HG03025 (cell line): ENCODE results near the gene CUL9.

Experiments used
- ATAC-seq: cut with Tn5 transposase; IDR thresholded peaks from one replicate; pipeline ENCODE4 v1.9.1; 2021; ENCODE audit warnings: mild to moderate bottlenecking, moderate library complexity; ENCODE audit not compliant: unreplicated experiment, low FRiP score

Gene CUL9

DNA sequence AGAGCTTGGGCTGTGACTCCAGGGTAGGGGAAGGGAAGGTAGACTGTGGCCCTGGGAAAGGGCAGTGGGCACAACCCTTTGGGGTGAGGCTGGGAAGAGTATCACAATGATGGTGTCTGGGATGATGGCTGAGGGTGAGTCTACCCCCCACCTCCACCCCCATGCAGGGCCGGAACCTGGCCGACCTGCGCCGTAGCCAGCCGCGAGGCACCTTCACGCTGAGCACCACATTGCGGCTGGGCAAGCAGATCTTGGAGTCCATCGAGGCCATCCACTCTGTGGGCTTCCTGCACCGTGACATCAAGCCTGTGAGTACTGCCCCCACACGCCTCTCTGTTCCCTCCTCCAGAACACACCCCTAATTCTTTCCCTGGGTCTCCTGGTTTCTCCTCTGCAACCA, 71.4 kb downstream of the CUL9 start:
- no peak for ATAC-seq

DNA sequence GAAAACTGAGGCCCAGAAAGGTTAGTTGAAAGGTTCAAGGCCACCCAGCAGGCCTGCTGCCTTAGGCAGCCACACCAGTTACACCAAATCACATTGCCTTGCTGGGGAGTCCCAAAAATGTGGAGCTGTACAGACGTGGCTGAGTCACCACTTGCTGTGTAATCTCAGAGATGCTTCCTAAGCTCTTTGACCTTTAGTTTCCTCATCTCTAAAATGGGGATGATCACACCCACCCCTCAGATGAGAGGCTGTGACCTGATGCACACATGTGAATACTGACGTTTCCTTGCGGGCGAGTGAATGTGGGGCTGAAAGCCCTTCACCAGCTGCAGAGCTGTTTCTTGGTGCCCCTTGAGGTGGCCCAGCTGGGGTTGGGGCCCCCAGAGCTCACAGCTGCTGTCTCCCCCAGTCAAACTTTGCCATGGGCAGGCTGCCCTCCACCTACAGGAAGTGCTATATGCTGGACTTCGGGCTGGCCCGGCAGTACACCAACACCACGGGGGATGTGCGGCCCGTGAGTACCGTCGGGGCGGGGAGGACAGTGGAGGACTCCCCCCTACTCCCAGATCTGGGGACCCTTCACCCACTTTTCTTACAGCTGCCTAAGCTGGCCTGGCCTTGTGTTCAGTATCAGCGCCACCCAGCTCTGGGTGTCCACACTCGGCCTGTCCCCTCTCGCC, 72.3 kb downstream of the CUL9 start:
- ATAC-seq: no peak

DNA sequence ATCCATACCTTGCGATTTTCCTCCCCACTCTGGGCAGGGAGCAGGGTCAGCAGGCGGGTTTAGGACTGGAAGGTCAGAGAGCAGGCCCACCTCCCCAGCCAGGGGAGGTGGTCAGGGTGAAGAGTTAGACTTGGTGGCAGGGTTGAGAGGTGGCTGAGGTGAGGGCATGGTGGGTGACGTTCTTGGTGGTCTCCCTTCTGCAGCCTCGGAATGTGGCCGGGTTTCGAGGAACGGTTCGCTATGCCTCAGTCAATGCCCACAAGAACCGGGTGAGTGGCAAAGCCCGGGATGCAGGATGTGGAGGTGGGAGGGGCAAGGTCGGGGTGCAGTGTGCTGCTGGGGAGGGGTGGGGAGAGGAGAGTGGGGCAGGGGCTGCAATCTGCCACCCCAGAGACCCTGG, 72.8 kb downstream of the CUL9 start:
- no peak for ATAC-seq

DNA sequence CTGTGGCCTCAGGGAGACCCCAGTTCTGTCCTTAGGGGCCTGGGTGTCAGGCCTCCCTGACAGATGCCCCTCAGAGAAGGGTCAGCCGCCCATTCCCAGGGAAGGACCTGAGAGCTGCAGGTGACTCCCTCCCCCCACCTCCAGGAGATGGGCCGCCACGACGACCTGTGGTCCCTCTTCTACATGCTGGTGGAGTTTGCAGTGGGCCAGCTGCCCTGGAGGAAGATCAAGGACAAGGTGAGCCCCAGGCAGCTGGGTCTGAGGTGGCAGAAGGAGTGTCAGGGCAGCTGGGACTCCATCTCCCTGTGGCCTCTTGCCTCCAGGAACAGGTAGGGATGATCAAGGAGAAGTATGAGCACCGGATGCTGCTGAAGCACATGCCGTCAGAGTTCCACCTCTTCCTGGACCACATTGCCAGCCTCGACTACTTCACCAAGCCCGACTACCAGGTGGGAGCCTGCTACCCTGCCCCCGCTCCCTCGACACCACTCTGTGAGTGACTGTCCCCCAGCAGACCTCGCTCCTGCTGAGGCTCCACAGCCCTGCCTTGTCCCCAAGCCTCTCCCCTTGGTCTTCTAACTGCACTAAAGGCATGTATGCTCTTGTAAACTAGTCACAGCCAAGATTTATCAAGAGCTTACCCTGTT, 73.5 kb downstream of the CUL9 start:
- ATAC-seq: no peak

DNA sequence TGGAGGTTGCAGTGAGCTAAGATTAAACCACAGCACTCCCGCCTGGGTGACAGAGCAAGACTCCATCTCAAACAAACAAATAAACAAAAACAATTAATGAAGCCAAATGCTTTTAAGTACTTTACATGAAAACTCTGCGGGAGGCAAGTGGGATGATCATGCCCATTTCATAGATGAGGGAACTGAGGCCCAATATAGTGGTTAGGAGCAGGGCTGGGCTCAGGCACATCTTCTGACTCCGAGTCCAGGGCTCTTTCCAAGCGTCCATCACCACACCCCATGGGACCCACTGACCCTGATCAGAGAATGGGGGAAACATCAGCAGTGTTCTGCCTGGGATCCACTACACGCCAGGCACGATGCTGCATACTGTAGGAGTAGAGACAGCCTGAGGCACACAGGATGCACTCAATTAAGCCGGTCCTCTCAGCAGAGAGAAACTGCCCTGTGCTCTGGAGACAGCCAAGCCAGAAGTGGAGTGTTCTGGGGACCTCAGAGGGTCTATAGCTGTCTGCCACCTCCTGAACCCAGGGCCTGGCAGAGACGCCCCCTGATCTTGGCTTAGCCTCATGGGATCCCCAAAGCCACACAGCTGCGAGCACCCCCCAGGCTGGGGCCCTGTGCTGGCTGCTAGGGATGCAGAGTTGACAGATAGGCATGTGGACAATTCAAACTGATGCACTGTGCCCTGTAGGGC, 74.8 kb downstream of the CUL9 start:
- no peak for ATAC-seq

DNA sequence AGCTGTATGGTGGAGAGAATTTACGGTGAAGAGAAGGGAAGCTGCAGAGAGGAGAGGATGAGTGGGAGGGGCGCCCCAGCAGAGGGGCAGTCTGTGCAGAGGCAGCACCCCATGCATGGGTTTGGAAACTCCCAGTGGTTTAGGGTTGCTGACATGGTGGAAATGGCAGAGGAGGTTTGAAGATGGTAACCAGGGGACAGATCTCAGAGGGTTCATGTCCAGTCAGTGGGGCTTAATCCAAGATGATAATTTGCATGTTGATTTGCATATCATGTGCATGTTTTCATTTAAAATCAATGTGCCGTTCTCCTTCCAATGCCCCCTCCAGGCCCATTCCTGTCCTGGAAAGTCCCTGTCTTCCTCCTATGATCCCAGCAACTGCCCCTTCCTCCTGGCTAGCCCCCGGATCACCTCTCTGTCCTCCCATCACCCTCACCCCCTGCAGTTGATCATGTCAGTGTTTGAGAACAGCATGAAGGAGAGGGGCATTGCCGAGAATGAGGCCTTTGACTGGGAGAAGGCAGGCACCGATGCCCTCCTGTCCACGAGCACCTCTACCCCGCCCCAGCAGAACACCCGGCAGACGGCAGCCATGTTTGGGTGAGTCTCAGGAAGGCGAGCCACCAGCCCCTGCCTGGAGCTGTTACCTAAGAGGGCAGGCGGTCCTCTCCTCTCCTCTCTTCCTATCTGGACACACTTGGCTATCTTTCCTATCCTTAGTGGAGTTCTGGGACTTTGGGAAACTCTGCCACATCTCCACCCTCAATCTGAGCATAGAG, 75.6 kb downstream of the CUL9 start:
- no peak for ATAC-seq

DNA sequence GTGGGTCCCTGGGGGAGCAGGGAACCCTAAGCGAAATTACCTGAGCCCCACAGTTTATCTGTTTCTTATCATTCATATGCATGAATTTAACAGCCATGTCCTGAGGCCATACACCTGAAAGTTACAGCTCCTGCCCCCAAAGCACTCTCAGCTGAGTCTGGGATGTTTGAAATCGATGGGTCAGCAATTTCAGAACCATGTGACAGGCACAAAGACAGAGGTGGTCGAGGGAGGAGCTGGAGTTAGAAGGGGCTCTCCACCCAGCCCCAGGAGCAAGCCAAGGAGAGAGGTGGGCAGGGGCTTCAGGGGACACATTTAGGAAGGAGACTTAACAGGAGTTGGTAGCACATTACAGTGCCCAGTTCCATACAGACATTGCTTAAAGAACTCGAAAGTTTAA, 76.2 kb downstream of the CUL9 start:
- no peak for ATAC-seq

DNA sequence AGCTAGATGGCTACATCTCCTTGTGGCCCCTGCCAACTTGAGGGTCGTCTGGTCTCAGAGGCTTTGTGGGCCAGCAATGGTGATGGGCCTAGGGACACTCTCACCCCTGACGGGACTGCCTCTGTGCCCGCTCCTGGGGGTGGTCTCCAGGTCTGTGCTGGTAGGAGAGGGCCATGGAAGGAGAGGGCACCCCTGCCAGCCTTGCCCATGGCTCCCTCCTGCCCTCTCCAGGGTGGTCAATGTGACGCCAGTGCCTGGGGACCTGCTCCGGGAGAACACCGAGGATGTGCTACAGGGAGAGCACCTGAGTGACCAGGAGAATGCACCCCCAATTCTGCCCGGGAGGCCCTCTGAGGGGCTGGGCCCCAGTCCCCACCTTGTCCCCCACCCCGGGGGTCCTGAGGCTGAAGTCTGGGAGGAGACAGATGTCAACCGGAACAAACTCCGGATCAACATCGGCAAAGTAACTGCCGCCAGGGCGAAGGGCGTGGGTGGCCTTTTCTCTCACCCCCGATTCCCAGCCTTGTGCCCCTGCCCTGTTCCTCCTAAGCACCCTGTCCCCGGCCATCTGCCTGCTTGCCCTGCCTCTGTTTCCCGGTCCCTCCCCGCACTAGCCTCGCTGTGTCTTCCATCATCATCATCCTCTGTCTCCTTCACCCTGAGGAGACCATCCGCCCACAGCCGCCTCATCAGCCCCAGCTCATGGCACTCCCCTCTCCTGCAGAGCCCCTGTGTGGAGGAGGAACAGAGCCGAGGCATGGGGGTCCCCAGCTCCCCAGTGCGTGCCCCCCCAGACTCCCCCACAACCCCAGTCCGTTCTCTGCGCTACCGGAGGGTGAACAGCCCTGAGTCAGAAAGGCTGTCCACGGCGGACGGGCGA, 77.1 kb downstream of the CUL9 start:
- ATAC-seq: no peak

DNA sequence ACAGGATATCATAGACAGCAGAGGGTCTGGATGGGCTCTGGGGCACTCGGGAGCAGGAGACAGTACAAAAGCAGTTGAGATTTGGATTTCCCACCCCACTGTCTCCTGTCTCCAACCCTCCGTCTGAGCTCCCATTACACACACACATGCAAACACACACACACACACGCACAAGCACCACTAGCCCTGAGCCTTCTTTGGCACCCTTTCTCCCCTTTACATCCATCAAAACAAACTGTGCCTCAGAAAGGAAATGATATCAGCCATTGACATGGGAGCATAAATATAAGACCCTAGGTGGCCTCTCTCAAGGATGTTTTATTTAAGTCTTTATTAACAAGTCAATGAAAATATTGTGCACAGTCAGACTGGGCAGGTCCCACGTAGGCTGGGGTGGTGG, 78.8 kb downstream of the CUL9 start:
- ATAC-seq: no peak

DNA sequence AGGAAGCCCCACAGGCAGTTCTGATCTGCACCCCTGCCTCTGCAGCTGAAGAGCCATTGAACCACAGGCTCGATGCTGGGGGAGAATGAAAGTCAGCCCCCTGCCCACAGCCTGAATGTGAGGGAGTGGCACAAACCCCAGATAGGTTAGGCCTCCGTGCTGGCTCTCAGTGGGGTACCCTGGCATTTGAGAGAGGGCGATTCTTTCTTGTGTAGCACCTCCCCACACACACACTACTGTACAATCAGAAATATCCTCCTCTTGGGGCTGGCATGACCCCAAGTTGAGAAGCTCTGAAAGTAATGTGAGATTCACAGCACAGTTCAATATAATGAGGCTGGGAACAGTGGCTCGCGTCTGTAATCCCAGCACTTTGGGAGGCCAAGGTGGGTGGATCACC, 79.2 kb downstream of the CUL9 start:
- ATAC-seq: no peak

DNA sequence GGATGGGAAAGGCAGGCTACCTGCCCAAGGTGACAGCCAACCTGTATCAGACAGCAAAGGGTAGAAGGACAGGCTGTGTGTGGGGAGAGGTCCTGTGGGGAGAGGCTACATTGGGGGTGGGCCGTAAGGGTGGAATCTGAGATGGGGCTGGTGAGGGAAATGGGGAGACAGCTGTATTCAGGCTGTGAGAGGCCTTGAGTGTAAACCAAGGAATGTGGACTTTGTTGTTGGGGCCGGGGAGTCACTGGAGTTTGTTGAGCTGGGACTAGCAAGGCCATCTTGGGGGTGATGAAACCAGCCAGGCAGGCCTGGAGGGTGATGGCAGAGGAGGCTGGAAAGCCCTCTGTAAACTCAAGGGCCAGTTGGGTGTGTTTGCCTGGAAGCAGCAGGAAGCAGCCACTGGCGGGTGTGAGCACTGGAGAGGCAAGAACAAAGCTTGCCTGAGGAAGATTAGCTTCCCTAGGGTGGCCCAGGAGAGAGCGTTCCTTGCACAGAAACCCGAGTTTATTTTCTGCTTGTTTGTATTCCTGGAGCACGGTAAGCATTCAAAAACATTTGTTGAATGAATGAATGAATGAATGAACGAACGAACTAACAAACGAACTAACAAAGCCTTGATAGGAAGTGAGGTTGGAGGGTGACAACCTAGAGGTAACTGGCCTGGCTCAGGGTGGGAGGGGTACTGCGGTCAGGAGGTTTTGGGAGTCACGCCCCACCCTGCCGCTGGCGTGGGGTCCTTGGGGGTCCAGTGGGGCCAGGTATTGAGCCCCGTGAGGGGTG, 80.2 kb downstream of the CUL9 start:
- no peak for ATAC-seq

DNA sequence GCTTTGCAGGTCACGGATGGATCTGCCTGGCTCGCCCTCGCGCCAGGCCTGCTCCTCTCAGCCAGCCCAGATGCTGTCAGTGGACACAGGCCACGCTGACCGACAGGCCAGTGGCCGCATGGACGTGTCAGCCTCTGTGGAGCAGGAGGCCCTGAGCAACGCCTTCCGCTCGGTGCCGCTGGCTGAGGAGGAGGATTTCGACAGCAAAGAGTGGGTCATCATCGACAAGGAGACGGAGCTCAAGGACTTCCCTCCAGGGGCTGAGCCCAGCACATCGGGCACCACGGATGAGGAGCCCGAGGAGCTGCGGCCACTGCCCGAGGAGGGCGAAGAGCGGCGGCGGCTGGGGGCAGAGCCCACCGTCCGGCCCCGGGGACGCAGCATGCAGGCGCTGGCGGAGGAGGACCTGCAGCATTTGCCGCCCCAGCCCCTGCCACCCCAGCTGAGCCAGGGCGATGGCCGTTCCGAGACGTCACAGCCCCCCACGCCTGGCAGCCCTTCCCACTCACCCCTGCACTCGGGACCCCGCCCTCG, 80.9 kb downstream of the CUL9 start:
- ATAC-seq: no peak

DNA sequence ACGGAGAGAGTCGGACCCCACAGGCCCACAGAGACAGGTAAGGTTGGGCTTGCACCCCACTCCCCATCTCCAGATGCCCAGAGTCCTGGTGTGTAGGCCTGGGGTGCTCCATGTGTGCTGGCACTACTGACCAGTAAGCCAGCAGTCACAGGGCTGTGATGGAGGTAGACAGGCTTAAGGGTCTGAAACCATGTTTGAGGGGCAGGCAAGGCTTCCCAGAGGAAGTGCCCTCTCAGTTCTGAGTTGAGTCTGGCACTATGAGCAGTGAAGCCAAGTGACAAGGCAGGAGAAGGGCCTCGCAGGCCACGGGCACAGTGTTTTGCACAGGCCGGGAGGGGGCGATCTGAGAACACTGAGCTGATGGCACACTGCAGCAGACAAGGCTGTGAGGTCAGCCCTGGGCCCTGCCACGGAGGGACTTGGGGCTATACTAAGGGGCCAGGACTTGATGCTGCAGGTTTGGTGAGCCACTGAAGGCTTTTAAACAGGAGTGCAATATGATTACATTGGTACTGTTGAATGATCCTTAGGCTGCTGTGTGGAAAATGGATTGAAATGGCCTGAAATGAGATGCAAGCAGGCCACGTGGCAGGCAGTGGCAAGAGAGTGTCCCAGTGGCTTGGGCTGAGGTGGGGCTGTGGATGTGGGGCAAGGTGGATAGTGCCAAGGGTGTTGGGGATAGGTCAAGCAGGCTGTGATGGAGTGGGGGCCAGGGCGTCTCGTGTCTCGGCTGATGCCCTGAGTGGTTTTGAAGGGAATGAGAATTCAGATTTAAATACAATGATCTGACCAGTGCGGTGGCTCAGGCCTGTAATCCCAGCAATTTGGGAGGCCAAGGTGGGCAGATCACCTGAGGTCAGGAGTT, 81.5 kb downstream of the CUL9 start:
- ATAC-seq: no peak

DNA sequence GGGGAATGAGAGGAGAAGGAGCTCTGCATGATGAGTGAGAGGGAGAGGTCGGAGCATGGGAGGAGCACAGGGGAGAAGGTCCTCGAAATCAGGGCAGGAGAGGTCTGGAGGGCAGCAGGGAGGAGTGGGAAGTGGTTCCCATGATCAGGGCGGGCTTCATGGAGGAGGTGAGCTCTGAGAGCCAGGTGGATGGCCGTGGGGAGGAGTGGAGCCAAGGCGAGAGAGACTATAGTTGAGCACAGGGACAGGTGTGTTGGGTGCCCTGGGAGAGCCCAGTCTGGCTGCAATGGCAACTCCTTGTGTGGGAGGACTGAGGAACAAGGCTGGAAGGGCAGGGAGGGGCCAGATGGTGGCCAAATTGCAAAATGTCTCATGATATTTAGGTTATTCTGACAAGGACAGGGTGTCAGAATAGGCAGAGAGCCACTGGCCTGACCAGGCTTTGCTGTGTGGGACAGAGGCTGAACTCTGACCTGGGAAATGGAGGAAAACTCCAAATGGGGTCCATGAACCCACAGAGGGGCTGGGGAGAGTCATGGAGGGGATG, 82.7 kb downstream of the CUL9 start:
- no peak for ATAC-seq

DNA sequence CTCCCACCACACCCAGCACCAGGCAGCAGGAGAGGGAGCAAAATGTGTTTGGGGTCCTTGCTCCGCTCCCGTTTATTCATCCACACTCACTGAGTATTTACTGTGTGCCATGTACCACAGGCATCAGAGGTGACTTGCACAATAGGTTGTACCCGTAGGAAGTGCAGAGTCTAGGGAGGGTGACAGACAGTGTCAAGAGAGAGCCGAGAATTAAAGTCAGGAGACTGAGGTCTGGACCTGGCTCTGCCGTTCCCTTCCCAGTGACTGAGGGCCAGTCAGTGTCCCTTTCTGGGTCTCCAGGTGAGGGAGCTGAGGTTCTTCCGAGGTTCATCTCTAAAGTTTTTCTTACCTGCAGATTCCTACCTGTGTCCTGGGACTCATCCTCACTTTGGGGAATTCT, 83.6 kb downstream of the CUL9 start:
- no peak for ATAC-seq

DNA sequence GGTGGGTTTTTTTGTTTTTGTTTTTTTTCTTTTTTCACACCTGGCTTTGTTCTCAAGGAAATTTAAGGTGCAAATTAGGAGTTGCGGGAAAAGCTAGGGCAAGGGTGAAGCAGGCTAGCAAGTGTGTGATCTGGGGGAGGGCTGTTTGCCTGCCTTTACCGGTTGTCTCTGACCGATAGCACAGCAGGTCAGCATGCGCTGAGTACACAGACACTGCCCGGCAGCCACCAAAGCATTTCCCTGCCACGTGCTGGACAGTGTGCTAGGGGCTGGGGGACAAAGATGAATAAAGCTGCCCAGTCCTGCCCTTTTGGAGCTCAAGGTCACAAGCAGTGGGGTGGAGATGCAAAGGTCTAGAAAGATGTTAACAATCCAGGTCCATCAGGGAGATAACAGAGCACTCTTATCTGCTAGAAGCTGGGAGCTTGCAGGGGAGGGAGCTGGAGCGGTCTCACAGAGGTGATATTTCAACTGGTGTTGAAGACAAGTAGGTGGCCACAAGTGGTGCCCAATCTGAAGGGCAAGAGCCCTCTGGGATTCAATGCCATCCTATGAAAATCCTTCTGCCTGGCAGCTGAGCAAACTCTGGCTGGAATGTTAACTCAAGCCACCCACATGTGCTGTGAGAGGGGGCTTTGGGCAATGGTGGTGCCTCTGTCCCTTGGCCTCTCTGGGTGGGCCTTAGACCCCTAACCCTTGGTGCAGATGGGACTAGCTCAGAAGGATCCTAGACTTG, 85.8 kb downstream of the CUL9 start:
- no peak for ATAC-seq

DNA sequence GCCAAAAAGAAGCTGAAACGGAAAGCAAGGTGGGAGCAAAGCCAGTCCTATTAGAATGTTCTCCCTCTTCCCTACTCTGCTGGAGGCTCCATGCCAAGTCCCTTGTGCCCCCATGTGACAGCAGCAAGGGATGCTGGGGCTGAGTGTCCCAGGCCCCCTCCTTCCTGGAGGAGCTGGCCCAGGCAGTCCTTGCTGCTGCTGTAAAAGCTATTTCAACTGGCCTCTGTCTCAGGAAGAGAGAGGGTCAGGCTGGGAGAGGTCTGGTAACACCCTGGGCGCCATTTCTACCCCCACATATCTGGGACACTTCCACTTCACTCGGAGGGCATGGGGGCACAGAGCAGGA, 86.3 kb downstream of the CUL9 start:
- ATAC-seq: no peak
